Right cardiac atrium (tissue), 5 donors: ENCODE data around the gene PRKN. TPM values are rescaled to one million over a fixed set of nuclear protein-coding genes. Genes with fewer than 3 reads are reported as not detected.
A peak's percentile ranks its signal among the peaks of the same experiment; 100 is the strongest.

Experiments used
- ATAC-seq, 2 donors: fragments of 200-7000 bp; cut with Tn5 transposase; one replicate each; pipeline versions ENCODE4 v1.8.0 to v1.9.1; 2020; ENCODE audit warnings: moderate library complexity in 2 of 2, mild to moderate bottlenecking in 1 of 2
- DNase-seq, 3 donors: peaks; one replicate each; pipeline ENCODE4 v3.0.0-alpha.2; 2020
- H3K27ac ChIP-seq: one replicate; pipeline ENCODE4 v1.5.1; 2013; ENCODE audit warnings: mild to moderate bottlenecking, low read length, control low read depth, moderate library complexity
- H3K27me3 ChIP-seq: one replicate; pipeline ENCODE4 v1.6.1; 2013; ENCODE audit not compliant: control insufficient read depth, insufficient read depth
- H3K4me1 ChIP-seq: one replicate; pipeline ENCODE4 v1.6.1; 2013; ENCODE audit warnings: low read length; ENCODE audit not compliant: control insufficient read depth, insufficient read depth
- H3K4me3 ChIP-seq: one replicate; pipeline ENCODE4 v1.5.1; 2013; ENCODE audit warnings: low read length, control low read depth
- H3K9me3 ChIP-seq: one replicate; pipeline ENCODE4 v1.6.1; 2013; ENCODE audit warnings: low read length; ENCODE audit not compliant: control insufficient read depth
- WGBS: extraction: QIAGEN DNeasy Blood & Tissue Kit; methylation state at CpG from one replicate; pipeline ENCODE4 v1.1.7; 2013; 5-methylcytosine and 5-hydroxymethylcytosine counted together
- intact Hi-C, 4 donors: fragments of 100-400 bp; cut with DNase I; formaldehyde crosslinking; loops; one replicate each; pipeline versions ENCODE4 v1.11.0 to v1.14.0; 2022 to 2023
- polyA plus RNA-seq: library from polyadenylated mRNA; stranded (reverse); fragments of 200-250 nt; gene quantifications from one replicate; pipeline ENCODE4 v1.2.3, GENCODE V29; 2013
- total RNA-seq, 4 donors: library from RNA; stranded (reverse); fragmentation: NEBNext Ultra II Directional; extraction: Animal tissue kit (Norgen Biotek cat#: 25700); gene quantifications; one replicate each; pipeline ENCODE4 v1.2.1, GENCODE V29; 2021
- donor health status: healthy with polysubstance abuse.
- donor health status: DM: no; HTN: yes; CAD: no.
- donor health status: DM: no; HTN: no; CAD: no.
- donor health status: DM: no; HTN: yes; CAD: no; lungs with severe emphysema.
- donor health status: DM: yes; HTN: yes; CAD: no.

The PRKN gene
- total and polyA plus RNA-seq, 5 donors: 9.6 to 33.0 (median 24.8) TPM

GRCh38 chr6:162448294-162448693 lies 279.3 kb downstream of the PRKN start:
- Histone ChIP-seq H3K4me1 (no peaks in the 10 kb centered on the region), H3K27me3 (no peaks in the 10 kb centered on the region), H3K9me3 (no peaks in the 10 kb centered on the region), H3K27ac (no peak overlapping the region), H3K4me3 (no peak overlapping the region)
- 60% methylated on average over 3 of the region's 3 CpGs for WGBS
- DNase-seq: no peak
- ATAC-seq: peak; percentile 65 to 74
- intact Hi-C loops: loop anchor here in 2 of 4 donors (10.0 kb wide), 2 partner anchors 277 to 287 kb away; partner anchors contain the start of genes PACRG (in 1 of the 2) and PRKN (in 1 of the 2)

- whole genome bisulfite sequencing: 89% methylated on average over 10 of the region's 10 CpGs
- intact Hi-C loops: loop anchor here in 2 of 4 donors (10.0 kb wide), 2 partner anchors 282 to 292 kb away; partner anchors contain the start of genes PACRG (in 1 of the 2) and PRKN (in 1 of the 2)
- no peak overlapping the region for H3K4me3 ChIP-seq
- H3K27me3 ChIP-seq: no peaks in the 10 kb centered on the region
- no peaks in the 10 kb centered on the region for H3K4me1 ChIP-seq
- ATAC-seq (no peak), DNase-seq (no peak)
- H3K9me3 ChIP-seq: no peaks in the 10 kb centered on the region
- no peak overlapping the region for H3K27ac ChIP-seq
These were observed 284.5 kb downstream of the PRKN start for GRCh38 chr6:162443101-162443500.

DNA sequence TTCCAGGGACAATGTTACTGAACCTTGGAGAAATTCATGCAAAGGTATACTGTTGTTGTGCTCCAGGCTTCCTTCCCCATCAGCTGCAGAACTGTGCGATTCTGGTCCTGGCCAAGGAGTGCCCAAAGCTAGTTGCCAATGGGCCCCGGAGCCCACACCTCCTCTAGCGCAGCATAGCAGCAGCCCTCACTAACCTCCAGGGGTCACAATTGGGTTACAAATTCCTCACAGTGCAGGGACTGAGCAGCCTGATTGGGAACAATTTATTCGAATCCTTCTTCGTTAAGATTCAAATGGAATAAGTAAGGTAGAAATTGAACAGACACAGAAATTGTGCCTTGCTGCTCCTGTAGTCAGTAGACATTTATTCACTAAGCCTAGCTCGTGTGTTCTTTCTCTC lies 284.9 kb downstream of the PRKN start:
- 63% methylated on average over 6 of the region's 6 CpGs for WGBS
- intact Hi-C loops: loop anchor here in 2 of 4 donors (10.0 kb wide), 2 partner anchors 282 to 292 kb away; partner anchors contain the start of genes PACRG (in 1 of the 2) and PRKN (in 1 of the 2)

DNA sequence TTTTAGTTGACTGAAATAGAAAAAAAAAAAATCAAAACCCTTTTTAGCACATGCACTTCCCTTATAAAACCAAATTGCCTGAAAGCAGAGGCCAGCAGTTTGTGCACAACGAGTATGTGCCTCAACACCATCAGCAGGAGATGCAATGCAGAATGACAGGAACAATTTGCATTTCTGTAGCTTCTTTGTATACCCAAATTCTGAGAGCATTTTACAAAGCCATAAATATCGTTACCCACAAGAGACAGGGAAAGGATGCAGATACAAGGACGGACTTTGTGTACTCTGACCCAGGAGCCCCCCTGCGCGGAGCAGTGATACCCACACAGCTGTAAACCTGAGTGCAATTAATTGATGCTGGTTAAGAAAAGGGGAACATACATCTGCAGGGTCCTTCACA lies 285.6 kb downstream of the PRKN start:
- no peak overlapping the region for H3K4me3 ChIP-seq
- no peaks in the 10 kb centered on the region for H3K9me3 ChIP-seq
- no peak overlapping the region for H3K27ac ChIP-seq
- H3K27me3 ChIP-seq: no peaks in the 10 kb centered on the region
- WGBS: 88% methylated on average over 5 of the region's 5 CpGs
- no peaks in the 10 kb centered on the region for H3K4me1 ChIP-seq
- ATAC-seq (no peak), DNase-seq (no peak)
- intact Hi-C loops: loop anchor here in 2 of 4 donors (10.0 kb wide), 2 partner anchors 283 to 293 kb away; partner anchors contain the start of genes PACRG (in 1 of the 2) and PRKN (in 1 of the 2)

More for the DNA sequence above, 284.9 kb downstream of the PRKN start:
- no peak overlapping the region for H3K4me3 ChIP-seq
- ATAC-seq (peak; percentile 68 to 83), DNase-seq (no peak)
- no peak overlapping the region for H3K27ac ChIP-seq
- no peaks in the 10 kb centered on the region for H3K27me3 ChIP-seq
- H3K4me1 ChIP-seq: no peaks in the 10 kb centered on the region
- H3K9me3 ChIP-seq: no peaks in the 10 kb centered on the region

- Histone ChIP-seq H3K27ac (no peak overlapping the region), H3K9me3 (no peaks in the 10 kb centered on the region), H3K27me3 (no peaks in the 10 kb centered on the region), H3K4me3 (no peak overlapping the region), H3K4me1 (no peaks in the 10 kb centered on the region)
- intact Hi-C loops: no loop called here
- DNase-seq: no peak
- ATAC-seq: no peak
- WGBS: 50% methylated on average over 2 of the region's 2 CpGs
These were observed 288.6 kb downstream of the PRKN start for GRCh38 chr6:162438980-162439379.

- Histone ChIP-seq H3K4me1 (no peaks in the 10 kb centered on the region), H3K27me3 (no peaks in the 10 kb centered on the region), H3K4me3 (no peak overlapping the region), H3K9me3 (no peaks in the 10 kb centered on the region), H3K27ac (no peak overlapping the region)
- ATAC-seq: no peak
- intact Hi-C loops: no loop called here
- no peak for DNase-seq
These were observed 292.5 kb downstream of the PRKN start for GRCh38 chr6:162435071-162435470.

DNA sequence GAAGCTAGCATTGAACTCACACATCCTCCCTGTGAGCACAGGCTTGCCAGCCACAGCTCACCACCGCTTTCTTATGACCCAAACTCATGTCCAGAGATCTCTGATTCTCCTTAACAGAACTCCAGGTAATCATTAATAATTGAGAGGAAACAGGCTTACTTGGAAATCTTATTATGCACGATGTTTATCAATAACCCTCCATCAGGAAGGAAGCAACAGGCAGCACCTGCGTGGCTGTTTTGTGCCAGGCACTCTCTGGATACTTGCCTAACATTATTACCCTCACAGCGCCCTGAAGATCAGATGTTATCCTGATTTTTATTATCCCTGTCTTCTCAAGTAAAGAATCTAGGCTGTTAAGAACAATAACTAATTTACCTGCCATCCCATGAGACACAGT lies 306.6 kb downstream of the PRKN start:
- intact Hi-C loops: no loop called here
- Histone ChIP-seq H3K9me3 (no peaks in the 10 kb centered on the region), H3K27ac (no peak overlapping the region), H3K4me3 (no peak overlapping the region), H3K27me3 (no peaks in the 10 kb centered on the region), H3K4me1 (no peaks in the 10 kb centered on the region)
- ATAC-seq (no peak), DNase-seq (no peak)
- WGBS: 84% methylated on average over 4 of the region's 4 CpGs

DNA sequence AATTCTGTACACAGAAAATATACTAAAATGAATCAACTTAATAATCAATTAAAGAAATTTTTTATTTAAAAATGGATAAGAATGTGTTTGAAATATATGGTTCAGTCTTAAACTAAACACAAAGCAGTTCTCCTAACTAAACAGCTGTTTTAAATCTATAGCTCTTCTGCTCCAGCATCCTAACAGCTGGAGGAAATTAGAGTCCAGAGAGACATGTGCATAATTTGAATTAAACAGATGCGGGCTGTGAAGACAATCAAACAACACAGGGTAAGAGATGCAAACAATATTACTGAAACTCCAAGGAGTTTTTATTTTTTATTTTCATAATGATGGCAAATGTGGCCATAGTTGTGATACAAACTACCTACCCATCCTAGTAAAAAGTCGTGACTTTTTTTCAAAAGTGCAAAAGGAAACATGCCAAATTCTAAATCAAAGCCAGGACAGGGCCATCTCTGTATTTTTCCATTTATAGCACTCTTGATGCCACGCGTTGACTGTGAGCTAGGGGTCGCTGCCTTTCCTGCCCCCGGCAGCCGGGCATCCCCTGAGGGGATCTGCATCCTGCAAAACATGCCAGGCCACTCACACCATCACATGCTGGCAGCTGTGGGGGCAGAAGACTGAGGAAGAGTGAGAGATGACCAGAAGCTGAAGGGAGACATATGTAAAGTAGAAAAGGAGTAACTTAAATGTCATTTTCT lies 310.6 kb downstream of the PRKN start:
- Histone ChIP-seq H3K27ac (no peak overlapping the region), H3K27me3 (no peaks in the 10 kb centered on the region), H3K9me3 (no peaks in the 10 kb centered on the region), H3K4me1 (no peaks in the 10 kb centered on the region), H3K4me3 (no peak overlapping the region)
- 55% methylated on average over 7 of the region's 7 CpGs for WGBS
- ATAC-seq: no peak
- intact Hi-C loops: no loop called here
- no peak for DNase-seq

GRCh38 chr6:162416307-162416706 lies 311.3 kb downstream of the PRKN start:
- no peaks in the 10 kb centered on the region for H3K9me3 ChIP-seq
- H3K4me1 ChIP-seq: no peaks in the 10 kb centered on the region
- WGBS: 85% methylated on average over 2 of the region's 2 CpGs
- no peaks in the 10 kb centered on the region for H3K27me3 ChIP-seq
- intact Hi-C loops: no loop called here
- H3K27ac ChIP-seq: no peak overlapping the region
- DNase-seq (no peak), ATAC-seq (no peak)
- no peak overlapping the region for H3K4me3 ChIP-seq

DNA sequence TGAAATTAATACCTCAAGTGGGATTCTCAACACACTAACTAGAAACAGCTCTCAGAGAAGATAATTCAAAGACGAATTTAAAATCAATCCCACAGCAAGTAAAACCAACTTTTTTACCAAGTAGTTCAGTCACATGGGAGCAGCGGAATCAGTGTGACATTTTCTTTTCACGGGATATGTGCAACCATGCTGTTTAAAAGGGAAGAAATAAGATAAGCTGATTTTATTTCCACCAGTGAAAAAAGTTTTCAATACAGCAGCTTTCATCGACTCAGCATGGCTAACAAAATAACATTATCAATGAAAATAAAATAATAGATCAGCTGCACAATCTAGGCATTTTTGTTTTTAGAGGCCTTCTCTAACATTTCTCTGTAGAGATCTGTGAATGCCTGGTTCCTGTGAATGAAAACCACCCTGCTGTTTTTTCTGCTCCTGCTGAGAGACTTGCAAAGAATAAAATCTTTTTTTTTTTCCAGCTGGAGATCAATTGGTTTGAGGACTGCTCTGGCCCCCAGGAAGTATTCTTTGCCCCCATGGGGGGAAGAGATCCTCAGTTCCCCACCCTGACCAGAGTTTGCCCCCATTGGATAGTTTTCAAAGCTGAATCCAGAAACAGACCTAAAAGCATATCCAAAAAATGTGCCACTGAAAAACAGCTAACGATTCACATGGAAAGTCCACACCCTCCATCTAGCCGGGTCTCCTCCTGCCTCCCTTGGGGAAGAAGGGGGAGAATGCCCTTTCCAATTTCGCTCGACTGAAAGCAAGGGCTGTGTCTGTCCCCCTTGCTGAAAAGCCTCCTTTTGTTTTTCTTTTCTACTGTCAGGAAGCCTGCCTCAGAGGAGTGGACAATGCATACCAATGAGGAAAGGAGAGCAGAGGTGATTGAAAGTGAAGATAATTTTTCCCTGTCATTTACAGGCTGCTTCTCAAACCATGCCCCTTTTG lies 317.6 kb downstream of the PRKN start:
- Histone ChIP-seq H3K9me3 (no peaks in the 10 kb centered on the region), H3K4me3 (no peak overlapping the region), H3K4me1 (no peaks in the 10 kb centered on the region), H3K27ac (no peak overlapping the region), H3K27me3 (no peaks in the 10 kb centered on the region)
- 48% methylated on average over 8 of the region's 8 CpGs for WGBS
- no peak for DNase-seq
- ATAC-seq: peak in 1 of 2 donors; percentile 39
- intact Hi-C loops: no loop called here
